Ovary (tissue), 9 donors: ENCODE results near the gene ZNF71. TPM values are rescaled to one million over a fixed set of nuclear protein-coding genes. Genes with fewer than 3 reads are reported as not detected.
A peak's percentile ranks its signal among the peaks of the same experiment; 100 is the strongest.

Source experiments
- DNase-seq, 5 donors: peaks; one replicate each; pipeline ENCODE4 v3.0.0-alpha.2; 2019 to 2020
- H3K27ac ChIP-seq, 2 donors: fragments of 200-600 bp; one replicate each; pipeline versions ENCODE4 v1.5.1 to v1.8.0; 2019 to 2022
- H3K27me3 ChIP-seq: fragments of 200-600 bp; one replicate; pipeline ENCODE4 v1.8.0; 2022
- H3K36me3 ChIP-seq: fragments of 200-600 bp; sonication (generic); one replicate; pipeline ENCODE4 v1.5.1; 2019
- H3K4me1 ChIP-seq: one replicate; pipeline ENCODE4 v1.8.1; 2013; ENCODE audit warnings: mild to moderate bottlenecking, moderate library complexity; ENCODE audit not compliant: insufficient read depth
- H3K4me3 ChIP-seq: fragments of 200-600 bp; sonication (generic); one replicate; pipeline ENCODE4 v1.5.1; 2017
- H3K9me3 ChIP-seq, 2 donors: fragments of 200-600 bp in 1 of 2; sonication (generic) in 1 of 2; one replicate each; pipeline versions ENCODE4 v1.5.1 to v1.8.1; 2013 to 2019; ENCODE audit warnings: mild to moderate bottlenecking in 1 of 2, moderate library complexity in 1 of 2
- EP300 ChIP-seq: sonication (generic); formaldehyde crosslinking; IDR thresholded peaks from one replicate; pipeline ENCODE4 v1.6.1; 2017; ENCODE audit warnings: antibody characterized with exemption
- POLR2A ChIP-seq: fragments of 450-650 bp; IDR thresholded peaks from one replicate; pipeline ENCODE4 v1.6.1; 2017; ENCODE audit warnings: antibody characterized with exemption, mild to moderate bottlenecking, moderate library complexity
- WGBS, 3 donors: extraction: QIAGEN DNeasy Blood & Tissue Kit in 1 of 3; methylation state at CpG; one replicate each; pipeline versions ENCODE4 v1.1.5 to v1.1.7; 2013 to 2017; 5-methylcytosine and 5-hydroxymethylcytosine counted together
- intact Hi-C, 4 donors: fragments of 100-400 bp; cut with DNase I; formaldehyde crosslinking; loops; one replicate each; pipeline versions ENCODE4 v1.11.0 to v1.15.1; 2022 to 2023
- polyA plus RNA-seq, 2 donors: library from polyadenylated mRNA; stranded (reverse); fragments of 200-250 nt in 1 of 2; fragments of 350-450 nt in 1 of 2; fragmentation: Illumina TruSeq in 1 of 2; extraction: RNeasy Lipid Tissue Mini Kit (QIAGEN cat#74804) in 1 of 2; gene quantifications; one replicate each; pipeline ENCODE4 v1.2.3, GENCODE V29; 2013 to 2014
- total RNA-seq, 7 donors: library from RNA; depleted of rRNA in 2 of 7; stranded (reverse); fragments of >200 nt in 2 of 7; fragmentation: NEBNext Ultra II Directional in 3 of 7; extraction: Animal tissue kit (Norgen Biotek cat#: 25700) in 3 of 7; gene quantifications; one replicate each; pipeline versions ENCODE4 v1.1.0 to v1.2.4, GENCODE V29; 2016 to 2023
- TF ChIP-seq, protein P1 (sequence below), 3 donors: fragments of 450-650 bp in 2 of 3; fragments of 200-600 bp in 1 of 3; IDR thresholded peaks; one replicate each; pipeline versions ENCODE4 v1.5.1 to v1.8.0; 2016 to 2022; ENCODE audit warnings: antibody characterized with exemption in 3 of 3, mild to moderate bottlenecking in 1 of 3
- donor health status: DM: no; HTN: no; CAD: no; lungs with moderate emphysema.
- donor health status: DM: no; HTN: no; CAD: no.
- donor health status: Bipolar disorder and iron deficiency.
- donor health status: DM: yes; HTN: yes; CAD: no.
- donor health status: DM: no; HTN: no; CAD: no.
- donor health status: DM: yes; HTN: yes; CAD: no.

ZNF71 gene
- total and polyA plus RNA-seq, 9 donors: 3.4 to 9.8 (median 7.7) TPM

- no peaks in the 10 kb centered on the region for H3K27me3 ChIP-seq
- intact Hi-C loops: no loop called here
- H3K4me1 ChIP-seq: no peaks in the 10 kb centered on the region
- TF ChIP-seq POLR2A (no peak), EP300 (no peak)
- TF ChIP-seq, protein P1, sequence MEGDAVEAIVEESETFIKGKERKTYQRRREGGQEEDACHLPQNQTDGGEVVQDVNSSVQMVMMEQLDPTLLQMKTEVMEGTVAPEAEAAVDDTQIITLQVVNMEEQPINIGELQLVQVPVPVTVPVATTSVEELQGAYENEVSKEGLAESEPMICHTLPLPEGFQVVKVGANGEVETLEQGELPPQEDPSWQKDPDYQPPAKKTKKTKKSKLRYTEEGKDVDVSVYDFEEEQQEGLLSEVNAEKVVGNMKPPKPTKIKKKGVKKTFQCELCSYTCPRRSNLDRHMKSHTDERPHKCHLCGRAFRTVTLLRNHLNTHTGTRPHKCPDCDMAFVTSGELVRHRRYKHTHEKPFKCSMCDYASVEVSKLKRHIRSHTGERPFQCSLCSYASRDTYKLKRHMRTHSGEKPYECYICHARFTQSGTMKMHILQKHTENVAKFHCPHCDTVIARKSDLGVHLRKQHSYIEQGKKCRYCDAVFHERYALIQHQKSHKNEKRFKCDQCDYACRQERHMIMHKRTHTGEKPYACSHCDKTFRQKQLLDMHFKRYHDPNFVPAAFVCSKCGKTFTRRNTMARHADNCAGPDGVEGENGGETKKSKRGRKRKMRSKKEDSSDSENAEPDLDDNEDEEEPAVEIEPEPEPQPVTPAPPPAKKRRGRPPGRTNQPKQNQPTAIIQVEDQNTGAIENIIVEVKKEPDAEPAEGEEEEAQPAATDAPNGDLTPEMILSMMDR (IDR thresholded peaks at IDR 0.05): no peak
- WGBS, 3 donors: 73 to 85% (median 80%) methylated on average over 3 of the region's 3 CpGs
- H3K27ac ChIP-seq: no peak overlapping the region
- no peaks in the 10 kb centered on the region for H3K9me3 ChIP-seq
- H3K36me3 ChIP-seq: no peaks in the 10 kb centered on the region
- DNase-seq: no peak
- no peak overlapping the region for H3K4me3 ChIP-seq
These were observed 59.0 kb downstream of the ZNF71 start for GRCh38 chr19:56654151-56654550.

DNA sequence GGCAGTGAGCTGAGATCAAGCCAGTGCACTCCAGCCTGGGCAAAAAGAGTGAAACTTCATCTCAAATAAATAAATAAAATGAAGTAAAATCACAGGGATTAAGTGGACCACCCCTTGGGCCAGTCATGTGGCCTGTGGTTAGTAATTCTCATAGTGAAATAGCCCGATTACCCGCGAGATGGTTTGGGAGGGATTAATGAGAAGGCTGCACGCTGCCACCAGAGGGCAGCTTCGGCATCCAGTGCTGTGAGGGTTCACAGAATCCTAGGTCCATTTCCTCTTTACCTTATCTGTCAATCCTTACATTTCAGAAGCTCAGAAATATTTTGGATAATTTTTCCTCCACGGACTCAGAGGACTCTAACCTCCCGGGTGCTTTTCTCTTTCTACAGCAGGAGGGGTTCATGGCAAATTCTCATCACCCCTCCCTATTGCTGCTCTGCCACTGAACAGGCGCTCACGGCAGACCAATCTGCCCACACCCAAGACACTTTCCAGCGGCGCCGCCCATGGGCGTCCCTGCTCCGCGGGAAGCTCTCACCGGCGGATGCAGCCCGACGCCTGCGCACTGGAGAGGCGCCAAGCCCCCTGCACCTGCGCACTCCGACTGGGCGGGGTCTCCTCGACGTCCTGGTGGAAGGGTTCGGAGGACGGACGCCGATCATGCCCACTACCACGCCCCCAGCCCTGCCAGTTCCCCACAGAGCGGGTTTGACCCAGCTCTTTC lies 65.4 kb downstream of the ZNF71 start:
- peak in 4 of 5 donors; percentile 28 to 59 (median 44) for DNase-seq
- TF ChIP-seq, protein P1 (IDR thresholded peaks at IDR 0.05): no peak
- no peak for TF ChIP-seq EP300
- no peak for TF ChIP-seq POLR2A
- no peaks in the 10 kb centered on the region for H3K27me3 ChIP-seq
- no peak overlapping the region for H3K4me3 ChIP-seq
- intact Hi-C loops: no loop called here
- H3K4me1 ChIP-seq: peaks cover 3% of the 10 kb centered on the region
- H3K27ac ChIP-seq: no peak overlapping the region
- no peaks in the 10 kb centered on the region for H3K36me3 ChIP-seq
- 12 to 15% (median 12%) methylated on average over 24 to 32 of the region's 32 CpGs for WGBS, 3 donors
- H3K9me3 ChIP-seq: no peaks in the 10 kb centered on the region

DNA sequence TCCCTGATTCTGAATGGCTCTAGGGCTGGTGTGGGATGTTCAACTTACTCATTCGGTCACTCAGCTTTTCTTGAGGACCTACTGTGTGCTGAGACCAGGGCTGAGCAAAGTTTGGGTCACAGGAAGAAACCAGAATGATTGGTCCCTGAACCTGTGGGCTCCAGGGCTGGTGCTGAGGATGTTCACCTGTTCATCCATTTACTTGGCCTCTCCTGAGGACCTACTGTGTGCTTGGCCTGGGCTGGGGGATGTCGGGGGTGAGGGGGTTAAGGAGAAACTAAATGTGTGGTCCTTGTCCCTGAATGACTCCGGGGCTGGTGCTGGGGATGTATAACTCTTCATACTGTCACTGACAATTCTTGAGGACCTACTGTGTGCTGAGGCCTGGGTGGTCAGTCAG lies 66.1 kb downstream of the ZNF71 start:
- no peak for TF ChIP-seq POLR2A
- TF ChIP-seq, protein P1 (IDR thresholded peaks at IDR 0.05): no peak
- DNase-seq: no peak
- 89 to 100% (median 95%) methylated on average over 2 to 3 of the region's 3 CpGs for whole genome bisulfite sequencing, 3 donors
- Histone ChIP-seq H3K4me1 (peaks cover 3% of the 10 kb centered on the region), H3K27me3 (no peaks in the 10 kb centered on the region), H3K27ac (no peak overlapping the region), H3K36me3 (no peaks in the 10 kb centered on the region), H3K9me3 (no peaks in the 10 kb centered on the region), H3K4me3 (no peak overlapping the region)
- intact Hi-C loops: no loop called here

GRCh38 chr19:56663931-56664500 lies 68.9 kb downstream of the ZNF71 start:
- WGBS, 3 donors: 84 to 86% (median 85%) methylated on average over 60 of the region's 60 CpGs
- Histone ChIP-seq H3K9me3 (no peaks in the 10 kb centered on the region), H3K27me3 (no peaks in the 10 kb centered on the region), H3K27ac (no peak overlapping the region), H3K4me3 (no peak overlapping the region), H3K4me1 (peaks cover 3% of the 10 kb centered on the region), H3K36me3 (no peaks in the 10 kb centered on the region)
- TF ChIP-seq POLR2A: no peak
- TF ChIP-seq EP300: no peak
- TF ChIP-seq, protein P1 (IDR thresholded peaks at IDR 0.05): no peak
- DNase-seq: no peak
- intact Hi-C loops: no loop called here
